Sciatic nerve (tissue), 2 donors: ENCODE data around the gene NES. TPM values are rescaled to one million over a fixed set of nuclear protein-coding genes. Genes with fewer than 3 reads are reported as not detected.
"Not testable (repeated sequence)": the region's sequence is repeated elsewhere in the genome, so short reads cannot be mapped to it uniquely, and the experiment has no call there.

ENCODE experiments used
- ATAC-seq: fragments of 200-7000 bp; cut with Tn5 transposase; one replicate; pipeline ENCODE4 v1.9.1; 2020; ENCODE audit warnings: mild to moderate bottlenecking, moderate library complexity
- DNase-seq: peaks from one replicate; pipeline ENCODE4 v3.0.0-alpha.2; 2020; ENCODE audit warnings: low spot score
- intact Hi-C: fragments of 100-400 bp; cut with DNase I; formaldehyde crosslinking; loops from one replicate; pipeline ENCODE4 v1.14.2; 2022
- total RNA-seq: library from RNA; stranded (reverse); fragmentation: NEBNext Ultra II Directional; extraction: Animal tissue kit (Norgen Biotek cat#: 25700); gene quantifications from one replicate; pipeline ENCODE4 v1.2.1, GENCODE V29; 2021
- donor health status: DM: no; HTN: no; CAD: no.
- donor health status: DM: no; HTN: no; CAD: no.

NES gene
- total RNA-seq, 1 donor from 2014 or later, result 126 TPM

GRCh38 chr1:156641761-156642264, 35.4 kb downstream of the NES start, which contains the start of gene BCAN:
Gene BCAN, plus strand, starts transcription at chr1:156642117. Its CDS starts 3,938 bp downstream, at chr1:156646055.
- ATAC-seq (peak; percentile 63), DNase-seq (no peak)
- intact Hi-C loops, result no loop called here

DNA sequence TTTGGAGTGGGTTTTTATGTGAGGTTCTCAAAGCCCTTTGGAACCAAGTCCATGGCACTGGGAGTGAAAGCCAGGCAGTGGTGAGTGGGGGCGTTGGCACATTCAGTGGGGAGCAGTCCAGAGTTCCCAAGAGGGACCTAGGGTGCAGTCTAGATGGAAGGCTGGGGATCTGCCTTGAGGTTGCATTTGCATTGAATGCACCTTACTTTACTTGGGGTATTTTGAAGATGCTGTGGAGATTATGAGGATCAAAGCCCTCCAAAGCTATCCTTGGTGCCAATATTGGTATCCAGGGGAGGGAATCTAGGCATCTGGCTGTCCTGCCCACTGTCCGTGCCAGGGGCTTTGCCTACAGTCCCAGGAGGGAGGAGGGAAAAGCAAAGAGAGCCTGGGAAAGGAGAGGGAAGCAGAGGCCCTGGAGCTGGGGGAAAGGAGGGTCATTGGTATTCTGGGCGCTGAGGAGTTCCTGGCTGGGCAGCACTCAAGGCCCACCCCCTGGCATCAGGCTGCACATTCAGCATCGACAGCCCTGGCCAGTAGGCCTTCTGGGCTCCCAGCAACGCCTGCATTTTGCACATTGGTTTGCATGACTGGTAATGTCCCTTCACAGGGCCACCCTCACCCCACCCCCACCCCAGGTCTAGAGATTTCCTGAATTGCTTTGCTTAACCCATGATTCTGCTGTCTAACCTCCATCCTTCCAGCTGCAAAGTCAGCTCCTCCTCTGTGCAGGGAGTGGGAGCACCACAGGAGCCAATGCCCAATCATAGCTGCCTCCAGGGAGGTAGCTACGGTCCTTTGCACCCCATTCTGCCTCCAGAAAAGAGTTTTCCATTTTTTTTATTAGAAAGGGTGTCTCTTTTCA, 36.1 kb downstream of the NES start:
- DNase-seq, result no peak
- ATAC-seq, result no peak
- intact Hi-C loops, result no loop called here

- intact Hi-C loops, result no loop called here
- ATAC-seq (no peak), DNase-seq (no peak)
Measured at GRCh38 chr1:156639601-156640101, 37.6 kb downstream of the NES start.

DNA sequence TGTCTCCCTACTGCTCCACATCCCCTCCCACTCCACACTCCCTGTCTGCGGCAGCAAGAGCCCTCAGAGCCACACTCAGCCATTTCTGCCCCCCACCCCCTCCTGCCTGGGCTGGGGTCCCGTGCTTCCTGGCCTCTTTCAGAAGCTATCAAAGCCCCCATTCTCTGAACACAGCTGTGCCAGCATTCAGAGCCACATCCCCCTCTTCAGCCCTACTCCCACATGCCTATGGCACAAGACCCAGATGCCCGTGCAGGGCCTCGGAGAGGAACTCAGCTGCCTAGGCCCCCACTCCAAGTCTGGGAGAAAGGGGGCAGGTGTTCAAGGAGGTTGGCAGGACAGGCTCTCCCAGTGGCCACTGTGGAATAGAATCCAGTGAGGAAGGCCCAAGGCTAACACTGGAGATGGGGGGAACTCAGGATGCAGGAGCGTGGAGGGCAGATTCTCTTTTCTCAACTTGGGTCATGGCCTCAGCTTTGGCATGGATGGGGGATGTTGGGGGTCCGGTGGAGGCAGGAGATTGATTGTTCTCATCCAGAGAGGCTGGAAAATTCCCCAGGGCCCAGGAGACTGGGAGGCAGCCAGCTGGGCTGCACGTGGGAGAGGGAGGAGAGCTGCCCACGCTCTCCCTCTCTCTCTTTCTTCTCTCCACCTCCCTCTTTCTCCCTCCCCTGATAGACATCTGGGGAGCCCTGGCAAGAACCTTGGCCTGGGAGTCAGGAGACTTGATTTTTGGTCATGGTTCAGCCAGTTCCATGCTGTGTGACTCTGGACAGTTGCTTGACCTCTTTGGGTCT, 38.8 kb downstream of the NES start:
- intact Hi-C loops, result no loop called here
- no peak for DNase-seq
- ATAC-seq, result no peak

DNA sequence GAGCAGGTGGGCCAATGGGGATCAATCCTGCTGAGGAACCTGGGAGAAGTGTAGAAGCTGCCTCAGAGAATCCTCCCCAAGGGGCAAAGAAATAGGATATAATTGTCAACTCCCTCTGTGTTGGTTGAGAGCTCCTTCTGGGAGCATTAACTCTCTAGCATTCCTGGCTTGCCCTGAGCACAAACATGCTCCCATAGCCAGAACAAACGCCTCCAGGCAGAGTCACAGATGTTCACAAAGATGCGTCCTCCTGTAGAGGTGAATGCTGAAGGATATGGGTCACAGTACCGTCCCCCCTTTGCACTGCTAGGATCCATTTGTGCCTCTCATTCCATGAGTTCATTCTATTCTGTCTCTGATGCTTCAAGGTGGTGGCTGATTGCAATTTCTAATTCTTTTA, 44.9 kb downstream of the NES start:
- DNase-seq (no peak), ATAC-seq (no peak)
- intact Hi-C loops, result no loop called here

DNA sequence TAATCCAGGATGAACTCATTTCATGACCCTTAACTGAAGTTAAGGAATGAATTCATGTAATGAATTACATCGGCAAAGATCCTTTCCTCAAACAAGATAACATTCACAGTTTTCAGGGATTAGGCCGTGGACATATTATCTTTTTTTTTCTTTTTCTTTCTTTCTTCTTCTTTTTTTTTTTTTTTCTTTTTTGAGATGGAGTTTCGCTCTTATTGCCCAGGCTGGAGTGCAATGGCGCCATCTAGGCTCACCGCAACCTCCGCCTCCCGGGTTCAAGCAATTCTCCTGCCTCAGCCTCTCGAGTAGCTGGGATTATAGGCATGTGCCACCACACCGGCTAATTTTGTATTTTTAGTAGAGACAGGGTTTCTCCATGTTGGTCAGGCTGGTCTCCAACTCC, 46.1 kb downstream of the NES start:
- ATAC-seq, DNase-seq, intact Hi-C loops: not testable (repeated sequence)

GRCh38 chr1:156629823-156630449, 47.3 kb downstream of the NES start:
- intact Hi-C loops, result no loop called here
- no peak for ATAC-seq
- no peak for DNase-seq

- DNase-seq, result no peak
- intact Hi-C loops, result loop anchor here (2.0 kb wide), 1 partner anchor 25 kb away; no protein-coding TSS in a partner anchor
- no peak for ATAC-seq
Measured at GRCh38 chr1:156627313-156627880, 49.8 kb downstream of the NES start.

GRCh38 chr1:156626079-156626438, 51.1 kb downstream of the NES start:
- no peak for DNase-seq
- no peak for ATAC-seq
- intact Hi-C loops, result loop anchor here (2.0 kb wide), 1 partner anchor 27 kb away; no protein-coding TSS in a partner anchor

DNA sequence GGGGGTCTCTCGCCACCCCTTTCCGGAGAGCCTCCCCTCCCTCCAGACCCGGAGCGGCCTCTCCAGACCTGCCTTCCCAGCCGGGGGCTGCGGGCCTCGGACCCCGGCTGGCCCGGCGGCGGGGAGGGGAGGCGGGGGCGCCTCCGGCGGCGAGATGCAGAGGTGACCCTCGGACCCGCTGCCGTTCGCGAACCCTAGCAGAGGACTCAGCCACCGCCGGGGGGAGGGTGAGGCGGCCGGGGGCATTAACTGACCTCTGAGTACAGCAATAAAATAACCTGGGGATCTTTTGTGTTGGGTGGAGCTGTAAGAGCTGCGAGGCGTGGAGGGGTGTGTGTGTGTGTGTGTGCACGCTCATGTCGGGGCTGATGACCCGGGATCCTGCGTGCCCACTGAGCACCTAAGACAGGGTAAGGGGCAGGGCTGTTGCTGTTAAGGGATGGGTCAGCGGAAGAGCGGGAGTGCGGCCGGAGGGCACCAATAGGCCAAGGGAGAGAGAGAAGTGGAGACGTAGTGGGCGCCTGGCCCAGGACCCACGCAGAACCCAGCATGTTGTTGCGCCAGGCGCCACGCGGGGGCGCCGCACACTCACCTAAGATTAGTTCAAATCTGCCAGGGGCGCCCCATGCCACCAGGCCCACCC, 51.6 kb downstream of the NES start:
- DNase-seq, result peak; percentile 79
- intact Hi-C loops, result loop anchor here (2.0 kb wide), 1 partner anchor 27 kb away; no protein-coding TSS in a partner anchor
- peak; percentile 66 for ATAC-seq

DNA sequence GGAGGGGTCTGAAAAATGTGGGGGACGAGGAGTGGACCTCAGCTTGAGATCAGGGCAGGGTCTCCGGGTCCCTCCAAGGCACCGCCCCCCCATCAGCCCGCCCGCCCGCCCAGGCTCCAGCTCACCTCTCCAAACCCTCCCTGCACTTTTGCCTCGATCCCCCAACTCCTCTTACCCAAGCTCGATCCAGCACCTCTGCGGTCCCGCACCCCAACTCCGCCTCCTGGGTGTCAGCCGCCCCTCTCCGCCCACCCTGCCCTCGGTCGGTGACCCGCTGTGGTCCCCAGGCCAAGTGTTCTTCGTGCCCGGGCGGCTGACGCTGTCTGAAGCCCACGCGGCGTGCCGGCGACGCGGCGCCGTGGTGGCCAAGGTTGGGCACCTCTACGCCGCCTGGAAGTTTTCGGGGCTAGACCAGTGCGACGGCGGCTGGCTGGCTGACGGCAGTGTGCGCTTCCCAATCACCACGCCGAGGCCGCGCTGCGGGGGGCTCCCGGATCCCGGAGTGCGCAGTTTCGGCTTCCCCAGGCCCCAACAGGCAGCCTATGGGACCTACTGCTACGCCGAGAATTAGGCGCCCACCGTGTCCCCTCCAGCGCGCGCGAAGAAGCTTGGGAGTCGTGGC, 52.3 kb downstream of the NES start:
- ATAC-seq, result no peak
- no peak for DNase-seq
- intact Hi-C loops, result no loop called here

DNA sequence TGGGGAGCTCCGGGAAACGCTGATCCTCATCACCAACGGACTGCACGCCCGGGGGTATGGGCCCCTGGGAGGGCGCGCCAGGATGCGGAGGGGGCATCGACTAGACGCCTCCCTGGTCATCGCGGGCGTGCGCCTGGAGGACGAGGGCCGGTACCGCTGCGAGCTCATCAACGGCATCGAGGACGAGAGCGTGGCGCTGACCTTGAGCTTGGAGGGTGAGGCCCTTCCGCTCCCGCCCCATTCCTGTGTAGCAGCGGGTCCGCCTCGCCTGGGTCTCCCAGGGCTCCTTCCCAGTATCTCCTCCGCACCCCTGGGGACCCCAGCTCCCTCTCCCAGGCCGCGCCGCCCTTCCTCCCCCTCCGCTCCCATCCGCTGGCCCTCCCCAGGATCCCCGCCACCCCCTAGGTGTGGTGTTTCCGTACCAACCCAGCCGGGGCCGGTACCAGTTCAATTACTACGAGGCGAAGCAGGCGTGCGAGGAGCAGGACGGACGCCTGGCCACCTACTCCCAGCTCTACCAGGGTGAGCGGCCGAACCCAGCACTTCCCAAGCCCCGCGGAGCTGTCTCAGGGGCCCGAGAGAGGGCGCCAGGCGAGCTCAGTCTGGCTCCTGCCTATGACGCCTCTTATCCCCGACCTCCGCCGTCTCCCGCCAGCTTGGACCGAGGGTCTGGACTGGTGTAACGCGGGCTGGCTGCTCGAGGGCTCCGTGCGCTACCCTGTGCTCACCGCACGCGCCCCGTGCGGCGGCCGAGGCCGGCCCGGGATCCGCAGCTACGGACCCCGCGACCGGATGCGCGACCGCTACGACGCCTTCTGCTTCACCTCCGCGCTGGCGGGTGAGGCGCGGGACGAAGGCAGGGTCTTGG, 53.0 kb downstream of the NES start:
- peak; percentile 67 for DNase-seq
- peak; percentile 59 for ATAC-seq
- intact Hi-C loops, result no loop called here

- no peak for DNase-seq
Measured at GRCh38 chr1:156622581-156623297, 54.5 kb downstream of the NES start.

GRCh38 chr1:156619582-156619955, 57.6 kb downstream of the NES start:
- ATAC-seq (no peak), DNase-seq (no peak)
- intact Hi-C loops, result no loop called here

More at GRCh38 chr1:156622581-156623297, 54.5 kb downstream of the NES start:
- ATAC-seq, result no peak
- intact Hi-C loops, result no loop called here

GRCh38 chr1:156618853-156619581, 58.2 kb downstream of the NES start, which contains the start of gene HAPLN2:
Gene HAPLN2, plus strand, starts transcription at chr1:156619415. Its CDS starts 4,076 bp downstream, at chr1:156623491.
- ATAC-seq (no peak), DNase-seq (no peak)
- intact Hi-C loops, result no loop called here
